ENCODE measurements around the gene NEGR1. TPM values are rescaled to one million over a fixed set of nuclear protein-coding genes. Genes with fewer than 3 reads are reported as not detected.
A peak's percentile ranks its signal among the peaks of the same experiment; 100 is the strongest.

The NEGR1 gene
- total RNA-seq, 1 experiment from 2014 or later = 4.1 TPM

DNA sequence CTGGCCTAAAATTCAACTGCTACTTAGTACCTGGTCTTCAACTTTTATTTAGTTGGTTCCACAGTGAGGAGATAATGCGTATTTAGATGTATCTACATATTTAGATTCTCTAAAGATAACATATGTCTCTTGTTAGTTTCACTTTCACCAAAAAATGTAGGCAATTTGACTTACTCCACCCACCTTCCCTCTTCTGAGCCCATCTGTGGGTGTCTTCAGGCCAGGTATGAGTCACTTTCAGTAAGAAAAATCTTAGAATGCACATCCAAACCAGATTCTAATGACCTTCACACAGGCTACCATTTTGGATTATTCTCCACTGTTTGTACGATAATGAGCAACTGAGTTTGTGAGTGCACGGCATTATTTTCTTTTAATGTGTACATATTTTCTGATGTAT is 501.7 kb downstream of the NEGR1 start:
- TF ChIP-seq, protein P1, sequence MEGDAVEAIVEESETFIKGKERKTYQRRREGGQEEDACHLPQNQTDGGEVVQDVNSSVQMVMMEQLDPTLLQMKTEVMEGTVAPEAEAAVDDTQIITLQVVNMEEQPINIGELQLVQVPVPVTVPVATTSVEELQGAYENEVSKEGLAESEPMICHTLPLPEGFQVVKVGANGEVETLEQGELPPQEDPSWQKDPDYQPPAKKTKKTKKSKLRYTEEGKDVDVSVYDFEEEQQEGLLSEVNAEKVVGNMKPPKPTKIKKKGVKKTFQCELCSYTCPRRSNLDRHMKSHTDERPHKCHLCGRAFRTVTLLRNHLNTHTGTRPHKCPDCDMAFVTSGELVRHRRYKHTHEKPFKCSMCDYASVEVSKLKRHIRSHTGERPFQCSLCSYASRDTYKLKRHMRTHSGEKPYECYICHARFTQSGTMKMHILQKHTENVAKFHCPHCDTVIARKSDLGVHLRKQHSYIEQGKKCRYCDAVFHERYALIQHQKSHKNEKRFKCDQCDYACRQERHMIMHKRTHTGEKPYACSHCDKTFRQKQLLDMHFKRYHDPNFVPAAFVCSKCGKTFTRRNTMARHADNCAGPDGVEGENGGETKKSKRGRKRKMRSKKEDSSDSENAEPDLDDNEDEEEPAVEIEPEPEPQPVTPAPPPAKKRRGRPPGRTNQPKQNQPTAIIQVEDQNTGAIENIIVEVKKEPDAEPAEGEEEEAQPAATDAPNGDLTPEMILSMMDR (IDR thresholded peaks at IDR 0.05; ENCODE audit: unreplicated experiment) = no peak
- Mint-ChIP-seq H3K27me3 (ENCODE audit: insufficient read depth, unreplicated experiment) (no peaks in the 10 kb centered on the region), H3K4me1 (ENCODE audit: insufficient read depth, unreplicated experiment) (peaks cover 5% of the 10 kb centered on the region), H3K9me3 (ENCODE audit: unreplicated experiment) (no peaks in the 10 kb centered on the region), H3K36me3 (ENCODE audit: insufficient read depth, unreplicated experiment) (no peaks in the 10 kb centered on the region), H3K27ac (ENCODE audit: low read depth, unreplicated experiment) (no peak overlapping the region), H3K4me3 (ENCODE audit: unreplicated experiment) (no peak overlapping the region)
- peak; percentile 18 for DNase-seq (ENCODE audit: unreplicated experiment)
- ChIA-PET CTCF (no interaction called here), POLR2A (interaction anchor here (0.6 kb wide), 1 partner anchor 774 kb away, joined by 3 read pairs; no protein-coding TSS in a partner anchor)
- intact Hi-C loops (cut with micrococcal nuclease) = no loop called here
- BruUV-seq (replicated peaks) = no TSS peak

DNA sequence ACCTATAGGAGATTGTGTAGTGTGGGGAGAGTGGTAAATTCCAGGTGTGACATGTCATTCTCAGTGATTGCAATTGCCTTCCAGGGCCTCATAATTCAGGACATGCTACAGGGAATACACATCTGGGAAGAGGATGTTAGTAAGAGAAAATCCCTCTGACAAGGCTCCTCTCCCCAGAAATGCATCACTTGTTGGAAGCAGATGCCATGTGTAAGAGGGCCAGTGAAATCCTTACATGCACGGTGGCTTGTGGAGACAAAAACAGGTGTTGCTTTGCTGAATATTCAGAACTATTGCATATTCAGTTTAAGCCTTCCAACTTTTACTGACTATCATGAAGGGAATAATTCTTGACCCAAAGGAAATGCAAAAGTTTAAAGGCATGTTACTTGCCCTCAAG is 503.4 kb downstream of the NEGR1 start:
- DNase-seq (ENCODE audit: unreplicated experiment) = no peak
- no peaks in the 10 kb centered on the region for H3K27me3 Mint-ChIP-seq (ENCODE audit: insufficient read depth, unreplicated experiment)
- CTCF ChIA-PET = no interaction called here
- intact Hi-C loops (cut with micrococcal nuclease) = no loop called here
- no peak overlapping the region for H3K27ac Mint-ChIP-seq (ENCODE audit: low read depth, unreplicated experiment)
- no peaks in the 10 kb centered on the region for H3K9me3 Mint-ChIP-seq (ENCODE audit: unreplicated experiment)
- POLR2A ChIA-PET = no interaction called here
- TF ChIP-seq, protein P1 (IDR thresholded peaks at IDR 0.05; ENCODE audit: unreplicated experiment) = no peak
- no peak overlapping the region for H3K4me3 Mint-ChIP-seq (ENCODE audit: unreplicated experiment)
- H3K4me1 Mint-ChIP-seq (ENCODE audit: insufficient read depth, unreplicated experiment) = peaks cover 5% of the 10 kb centered on the region
- BruUV-seq (replicated peaks) = no TSS peak
- no peaks in the 10 kb centered on the region for H3K36me3 Mint-ChIP-seq (ENCODE audit: insufficient read depth, unreplicated experiment)

DNA sequence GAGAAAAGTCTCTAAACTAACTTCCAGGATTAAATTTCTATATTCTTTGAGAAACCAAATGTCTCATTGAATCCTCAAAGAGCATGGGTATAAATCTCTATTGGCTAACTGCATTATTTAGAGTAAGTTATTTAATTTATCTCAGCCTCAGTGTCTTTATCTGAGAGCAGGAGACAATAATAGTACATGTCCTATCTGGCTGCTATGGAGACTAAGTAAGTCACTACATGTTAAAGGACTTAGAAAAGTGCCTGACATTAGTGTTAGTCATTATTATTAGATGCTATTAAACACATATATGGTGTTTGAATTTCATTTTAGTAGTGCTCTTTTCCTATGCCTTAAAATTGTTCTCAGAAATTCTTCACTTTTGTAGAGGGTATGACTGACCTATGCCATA is 505.2 kb downstream of the NEGR1 start:
- H3K4me3 Mint-ChIP-seq (ENCODE audit: unreplicated experiment) = no peak overlapping the region
- H3K27me3 Mint-ChIP-seq (ENCODE audit: insufficient read depth, unreplicated experiment) = no peaks in the 10 kb centered on the region
- H3K9me3 Mint-ChIP-seq (ENCODE audit: unreplicated experiment) = no peaks in the 10 kb centered on the region
- DNase-seq (ENCODE audit: unreplicated experiment) = no peak
- H3K4me1 Mint-ChIP-seq (ENCODE audit: insufficient read depth, unreplicated experiment) = peaks cover 5% of the 10 kb centered on the region
- POLR2A ChIA-PET = no interaction called here
- no TSS peak for BruUV-seq (replicated peaks)
- H3K36me3 Mint-ChIP-seq (ENCODE audit: insufficient read depth, unreplicated experiment) = no peaks in the 10 kb centered on the region
- no peak overlapping the region for H3K27ac Mint-ChIP-seq (ENCODE audit: low read depth, unreplicated experiment)
- intact Hi-C loops (cut with micrococcal nuclease) = no loop called here
- TF ChIP-seq, protein P1 (IDR thresholded peaks at IDR 0.05; ENCODE audit: unreplicated experiment) = no peak
- CTCF ChIA-PET = no interaction called here

DNA sequence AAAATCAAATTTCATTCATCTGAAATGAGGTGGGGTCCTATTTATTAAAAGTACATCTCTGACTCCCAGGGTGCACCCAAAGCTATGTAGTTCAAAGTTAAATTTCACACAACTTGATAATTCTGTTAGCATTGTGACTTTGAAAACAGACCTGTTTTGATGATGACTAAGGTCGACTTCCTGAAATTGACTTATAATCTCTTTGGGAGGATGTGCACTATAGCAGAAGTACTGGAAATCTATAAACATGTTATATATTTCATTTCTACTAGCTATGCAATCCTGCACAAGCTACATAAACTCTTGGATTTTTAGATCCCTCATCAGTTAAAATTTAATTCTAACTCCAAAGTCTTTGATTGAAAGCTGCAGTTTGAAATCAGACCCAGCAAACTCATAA is 507.6 kb downstream of the NEGR1 start:
- no peak overlapping the region for H3K27ac Mint-ChIP-seq (ENCODE audit: low read depth, unreplicated experiment)
- intact Hi-C loops (cut with micrococcal nuclease) = no loop called here
- TF ChIP-seq, protein P1 (IDR thresholded peaks at IDR 0.05; ENCODE audit: unreplicated experiment) = no peak
- H3K36me3 Mint-ChIP-seq (ENCODE audit: insufficient read depth, unreplicated experiment) = no peaks in the 10 kb centered on the region
- ChIA-PET CTCF (interaction anchor here (0.6 kb wide), 1 partner anchor 177 kb away, joined by 3 read pairs; no protein-coding TSS in a partner anchor), POLR2A (no interaction called here)
- H3K9me3 Mint-ChIP-seq (ENCODE audit: unreplicated experiment) = no peaks in the 10 kb centered on the region
- no TSS peak for BruUV-seq (replicated peaks)
- H3K27me3 Mint-ChIP-seq (ENCODE audit: insufficient read depth, unreplicated experiment) = no peaks in the 10 kb centered on the region
- H3K4me1 Mint-ChIP-seq (ENCODE audit: insufficient read depth, unreplicated experiment) = no peaks in the 10 kb centered on the region
- DNase-seq (ENCODE audit: unreplicated experiment) = no peak
- no peak overlapping the region for H3K4me3 Mint-ChIP-seq (ENCODE audit: unreplicated experiment)
